CD4-positive, alpha-beta T cell (primary cell): ENCODE results near the gene UNC13D. TPM values are rescaled to one million over a fixed set of nuclear protein-coding genes. Genes with fewer than 3 reads are reported as not detected.
A peak's percentile ranks its signal among the peaks of the same experiment; 100 is the strongest.

ENCODE experiments used
- ATAC-seq: fragments of 200-7000 bp; cut with Tn5 transposase; one replicate; pipeline ENCODE4 v1.10.0; 2022; ENCODE audit warnings: mild to moderate bottlenecking; ENCODE audit not compliant: poor library complexity
- CTCF ChIA-PET: fragments of 350-600 bp; sonication (Branson Sonifier 250); formaldehyde crosslinking; loops from one replicate; lab custom pipeline; 2021; ENCODE audit warnings: antibody characterized with exemption, inconsistent platforms; lab: Charles Lee
- POLR2A ChIA-PET: fragments of 350-600 bp; sonication (Branson Sonifier 250); formaldehyde crosslinking; loops from one replicate; lab custom pipeline; 2021; ENCODE audit warnings: antibody characterized with exemption, inconsistent platforms; lab: Charles Lee
- DNase-seq, 14 experiments: peaks; one replicate each; pipeline ENCODE4 v3.0.0-alpha.2; 2013 to 2020; ENCODE audit warnings: mixed read lengths in 2 of 14
- H3K27ac ChIP-seq, 2 donors: one replicate each; pipeline versions ENCODE4 v1.5.1 to v1.7.0; 2013; ENCODE audit warnings: low read length in 2 of 2, low read depth in 1 of 2, mild to moderate bottlenecking in 1 of 2
- H3K27me3 ChIP-seq, 2 experiments: 1 replicate in 1 of 2; 2 replicates in 1 of 2; pipeline versions ENCODE4 v1.6.1 to v1.7.0; 2013; ENCODE audit warnings: low read length in 2 of 2, control low read depth in 1 of 2, mild to moderate bottlenecking in 1 of 2, moderate library complexity in 1 of 2; ENCODE audit not compliant: insufficient read depth in 2 of 2, control insufficient read depth in 1 of 2
- H3K36me3 ChIP-seq: one replicate; pipeline ENCODE4 v1.6.1; 2013; ENCODE audit warnings: low read length, control low read depth; ENCODE audit not compliant: insufficient read depth
- H3K4me1 ChIP-seq: one replicate; pipeline ENCODE4 v1.6.1; 2013; ENCODE audit warnings: low read length, control low read depth; ENCODE audit not compliant: insufficient read depth
- H3K4me3 ChIP-seq: one replicate; pipeline ENCODE4 v1.5.1; 2013; ENCODE audit warnings: mild to moderate bottlenecking, low read length, moderate library complexity
- H3K9me3 ChIP-seq, 2 experiments: 1 replicate in 1 of 2; 2 replicates in 1 of 2; pipeline versions ENCODE4 v1.6.1 to v1.7.0; 2013; ENCODE audit warnings: low read length in 2 of 2, mild to moderate bottlenecking in 2 of 2, control low read depth in 1 of 2, moderate library complexity in 1 of 2; ENCODE audit not compliant: control insufficient read depth in 1 of 2, insufficient read depth in 1 of 2
- H3K27ac Mint-ChIP-seq: one replicate; pipeline ENCODE4 v1.8.0; 2020; ENCODE audit warnings: mixed read lengths
- H3K27me3 Mint-ChIP-seq: one replicate; pipeline ENCODE4 v1.8.0; 2021; ENCODE audit warnings: mixed read lengths
- H3K36me3 Mint-ChIP-seq: one replicate; pipeline ENCODE4 v1.8.0; 2021; ENCODE audit warnings: low read depth, mixed read lengths
- H3K4me1 Mint-ChIP-seq: one replicate; pipeline ENCODE4 v1.8.0; 2021; ENCODE audit warnings: low read depth, mixed read lengths
- H3K4me3 Mint-ChIP-seq: one replicate; pipeline ENCODE4 v1.8.0; 2020; ENCODE audit warnings: mild to moderate bottlenecking, mixed read lengths
- H3K9me3 Mint-ChIP-seq: one replicate; pipeline ENCODE4 v1.8.0; 2020; ENCODE audit warnings: mixed read lengths
- CTCF ChIP-seq: fragments of 200-600 bp; IDR thresholded peaks from one replicate; pipeline ENCODE4 v1.8.0; 2022; ENCODE audit warnings: antibody characterized with exemption, mild to moderate bottlenecking
- intact Hi-C, 2 experiments: fragments of 100-400 bp; cut with DNase I in 1 of 2; cut with micrococcal nuclease in 1 of 2; formaldehyde crosslinking; loops; one replicate each; pipeline versions ENCODE4 v1.15.1 to v1.9.0; 2023 to 2025; cut with DNase I, micrococcal nuclease
- total RNA-seq, 174 experiments: library from RNA in 2 of 174; stranded (reverse) in 2 of 174; gene quantifications; one replicate each; pipeline ENCODE4 v1.2.3 and lab custom pipeline; 2021 to 2026

UNC13D gene
- total RNA-seq, 2 experiments from 2014 or later: 110 to 112 TPM

GRCh38 chr17:75820094-75821080 lies 23.8 kb downstream of the UNC13D start:
- peaks cover 61% of the 10 kb centered on the region for H3K36me3 Mint-ChIP-seq

GRCh38 chr17:75819678-75820077 lies 24.5 kb downstream of the UNC13D start:
- no peak overlapping the region for H3K4me3 ChIP-seq
- peaks cover 17% of the 10 kb centered on the region for H3K4me1 Mint-ChIP-seq
- TF ChIP-seq CTCF: no peak
- no peak overlapping the region for H3K27ac Mint-ChIP-seq
- no peak overlapping the region for H3K4me3 Mint-ChIP-seq
- CTCF ChIA-PET: no interaction called here
- no peaks in the 10 kb centered on the region for H3K9me3 Mint-ChIP-seq
- intact Hi-C loops: no loop called here
- no peaks in the 10 kb centered on the region for H3K27me3 Mint-ChIP-seq
- peaks cover 77% of the 10 kb centered on the region for H3K36me3 ChIP-seq
- peaks cover 68% of the 10 kb centered on the region for H3K36me3 Mint-ChIP-seq
- H3K9me3 ChIP-seq: no peaks in the 10 kb centered on the region
- DNase-seq (peak in 1 of 14 experiments; percentile 21), ATAC-seq (no peak)
- H3K27me3 ChIP-seq: no peaks in the 10 kb centered on the region
- no peak overlapping the region for H3K27ac ChIP-seq
- POLR2A ChIA-PET: interaction anchor here (1.0 kb wide), 1 partner anchor 40 kb away, joined by 4 read pairs; no protein-coding TSS in a partner anchor
- H3K4me1 ChIP-seq: peaks cover 23% of the 10 kb centered on the region

More at GRCh38 chr17:75820094-75821080, 23.8 kb downstream of the UNC13D start:
- DNase-seq (no peak), ATAC-seq (no peak)
- no peaks in the 10 kb centered on the region for H3K27me3 ChIP-seq
- no peaks in the 10 kb centered on the region for H3K9me3 ChIP-seq
- TF ChIP-seq CTCF: no peak
- no peak overlapping the region for H3K27ac ChIP-seq
- Mint-ChIP-seq H3K9me3 (no peaks in the 10 kb centered on the region), H3K27ac (no peak overlapping the region), H3K27me3 (no peaks in the 10 kb centered on the region), H3K4me1 (peaks cover 17% of the 10 kb centered on the region), H3K4me3 (no peak overlapping the region)
- peaks cover 23% of the 10 kb centered on the region for H3K4me1 ChIP-seq
- POLR2A ChIA-PET: interaction anchor here (1.0 to 4.0 kb wide), 3 partner anchors 36 to 40 kb away, joined by 4 to 25 read pairs (median 7); partner anchors contain the start of gene UNK
- CTCF ChIA-PET: interaction anchor here (0.6 kb wide), 1 partner anchor 41 kb away, joined by 3 read pairs; no protein-coding TSS in a partner anchor
- H3K36me3 ChIP-seq: peaks cover 75% of the 10 kb centered on the region
- no peak overlapping the region for H3K4me3 ChIP-seq
- intact Hi-C loops: no loop called here

GRCh38 chr17:75819116-75819515 lies 25.1 kb downstream of the UNC13D start:
- Mint-ChIP-seq H3K4me1 (peaks cover 17% of the 10 kb centered on the region), H3K9me3 (no peaks in the 10 kb centered on the region), H3K36me3 (peaks cover 73% of the 10 kb centered on the region), H3K4me3 (no peak overlapping the region), H3K27ac (peak overlapping the region; percentile 50), H3K27me3 (no peaks in the 10 kb centered on the region)
- Histone ChIP-seq H3K9me3 (no peaks in the 10 kb centered on the region), H3K36me3 (peaks cover 79% of the 10 kb centered on the region), H3K4me1 (peaks cover 23% of the 10 kb centered on the region), H3K27ac (no peak overlapping the region), H3K4me3 (no peak overlapping the region), H3K27me3 (no peaks in the 10 kb centered on the region)
- ATAC-seq (no peak), DNase-seq (no peak)
- intact Hi-C loops: no loop called here
- ChIA-PET POLR2A (no interaction called here), CTCF (no interaction called here)
- TF ChIP-seq CTCF: no peak
